Measurements from ENCODE around the gene KIF18B.

Gene KIF18B

DNA sequence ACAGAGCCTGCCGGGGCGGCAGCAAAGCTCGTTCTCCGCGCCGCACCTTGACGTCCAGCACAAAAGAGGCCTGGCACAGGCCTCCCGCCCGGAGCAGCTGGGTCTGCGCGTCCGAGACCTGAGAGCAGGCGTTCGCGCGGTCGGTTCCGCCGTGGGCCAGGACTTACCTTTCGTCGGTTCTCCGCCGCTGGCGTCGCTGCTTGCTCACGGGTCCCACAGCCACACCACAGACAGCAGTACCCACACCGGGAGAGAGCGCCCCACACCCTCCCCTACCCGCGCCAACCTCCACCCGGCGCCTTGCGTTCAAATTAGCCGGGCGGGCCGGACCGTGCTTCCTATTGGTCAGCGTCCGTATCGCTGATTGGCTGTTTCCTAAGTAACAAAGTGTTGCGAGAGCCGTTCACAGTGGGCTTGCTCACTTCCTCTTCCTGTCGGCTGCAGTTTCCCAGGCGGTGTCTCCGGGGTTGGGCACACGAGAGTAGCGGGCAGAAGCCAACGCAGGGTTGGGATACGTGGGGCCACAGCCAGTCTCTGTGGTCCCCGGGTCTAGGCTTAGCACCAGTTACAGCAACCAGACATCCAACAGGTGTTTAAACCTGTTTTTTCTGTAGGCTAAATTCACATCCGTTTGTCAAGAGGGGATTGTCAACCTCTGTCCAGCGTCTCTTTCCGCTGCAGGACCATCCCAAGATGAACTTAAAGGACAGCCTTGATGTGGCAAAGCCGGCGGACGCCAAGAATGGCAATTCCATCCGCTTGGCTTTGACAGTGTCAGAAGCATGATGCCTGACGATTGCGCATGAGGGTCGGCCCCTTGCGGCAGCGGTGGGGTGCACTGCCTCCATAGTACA lies at the start of gene KIF18B:
Gene KIF18B, minus strand, starts transcription at position 313 of the 854 bp plus-strand sequence. CDS start 11,429 bp downstream, outside the sequence.
- DNase-seq (ENCODE audit: insufficient read length, low spot score) (peak; percentile 94), FAIRE-seq (peak; percentile 92)

DNA sequence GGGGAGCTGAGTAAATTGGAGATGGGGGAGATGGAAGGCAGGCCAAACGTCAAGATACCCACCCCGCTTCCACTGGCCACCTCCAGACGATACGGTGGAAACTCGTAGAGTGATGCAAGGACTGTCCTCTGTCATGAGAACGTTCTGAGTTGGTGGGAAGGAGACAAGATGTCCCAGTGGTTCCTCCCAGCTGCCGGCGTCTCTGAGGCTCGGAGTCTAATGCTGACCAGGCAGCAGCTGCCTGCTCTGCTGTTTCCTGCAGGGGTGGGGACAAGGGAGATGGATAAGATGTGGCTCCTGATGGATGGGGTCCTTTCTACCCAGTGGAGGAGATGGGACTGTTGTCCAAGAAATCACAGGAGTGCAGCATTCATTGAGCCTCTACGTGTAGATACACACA lies 48.7 kb upstream of the KIF18B start:
- DNase-seq (ENCODE audit: insufficient read length, low spot score) = no peak
- FAIRE-seq = no peak

DNA sequence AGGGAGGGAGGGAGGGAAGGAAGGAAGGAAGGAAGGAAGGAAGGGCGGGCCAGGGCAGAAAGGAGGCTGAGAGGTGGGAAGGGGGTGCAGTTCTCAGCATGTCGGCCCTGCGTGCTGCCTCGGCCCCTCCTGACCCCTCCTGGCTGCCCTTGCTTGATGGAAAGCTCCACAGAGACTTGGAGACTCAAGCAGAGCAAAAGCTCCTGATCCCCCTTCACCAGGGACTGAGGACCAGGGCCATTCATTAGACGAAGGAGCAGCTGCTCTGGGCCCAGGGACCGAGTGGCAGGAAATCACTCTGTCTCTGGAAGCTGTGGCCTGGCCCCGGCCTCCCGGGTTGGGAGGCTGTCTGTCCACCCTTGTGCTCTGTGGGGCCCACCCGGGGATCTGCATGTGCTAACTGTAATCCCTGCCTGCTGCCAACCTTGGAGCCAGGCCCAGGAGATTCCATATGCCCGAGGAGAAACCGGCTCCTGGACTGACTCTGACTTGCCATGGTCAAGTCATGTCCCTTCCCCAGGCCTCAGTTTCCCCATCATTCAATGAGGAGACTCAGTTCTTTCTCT lies 47.9 kb upstream of the KIF18B start:
- DNase-seq (ENCODE audit: insufficient read length, low spot score) = no peak
- FAIRE-seq = no peak

DNA sequence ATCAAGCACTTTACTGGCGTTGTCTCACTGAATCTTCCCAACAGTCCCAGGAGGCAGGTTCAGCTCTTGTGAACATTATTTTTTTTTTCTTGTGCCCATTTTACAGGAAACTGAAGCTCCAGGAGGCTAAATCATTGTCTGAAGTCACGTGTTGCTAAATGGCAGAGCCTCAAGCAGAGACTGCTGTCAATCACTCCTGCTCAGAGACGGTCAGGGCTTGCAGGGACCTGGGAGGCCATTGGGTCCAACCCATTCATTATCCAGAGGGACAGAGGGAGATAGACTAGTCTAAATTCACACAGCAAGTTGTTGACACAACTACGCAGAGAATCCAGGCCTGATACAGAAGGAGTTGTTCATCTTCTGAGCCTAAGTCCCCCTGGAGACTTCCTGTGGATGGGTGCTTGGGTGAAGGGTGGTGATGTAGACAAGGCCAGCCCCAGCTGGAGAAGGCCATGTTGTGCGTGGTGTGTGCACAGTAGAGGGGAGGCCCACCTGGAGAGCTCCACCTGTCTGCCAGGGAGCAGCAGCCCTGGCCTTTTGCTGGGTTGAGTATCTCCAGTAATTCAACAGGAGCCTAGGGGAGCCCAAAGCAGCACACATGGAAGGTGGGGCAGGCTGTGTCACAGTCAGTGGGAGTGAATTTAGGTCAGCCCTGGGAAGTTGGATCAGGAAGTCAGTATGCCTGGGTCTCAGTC lies 44.8 kb upstream of the KIF18B start:
- FAIRE-seq = no peak
- no peak for DNase-seq (ENCODE audit: insufficient read length, low spot score)

DNA sequence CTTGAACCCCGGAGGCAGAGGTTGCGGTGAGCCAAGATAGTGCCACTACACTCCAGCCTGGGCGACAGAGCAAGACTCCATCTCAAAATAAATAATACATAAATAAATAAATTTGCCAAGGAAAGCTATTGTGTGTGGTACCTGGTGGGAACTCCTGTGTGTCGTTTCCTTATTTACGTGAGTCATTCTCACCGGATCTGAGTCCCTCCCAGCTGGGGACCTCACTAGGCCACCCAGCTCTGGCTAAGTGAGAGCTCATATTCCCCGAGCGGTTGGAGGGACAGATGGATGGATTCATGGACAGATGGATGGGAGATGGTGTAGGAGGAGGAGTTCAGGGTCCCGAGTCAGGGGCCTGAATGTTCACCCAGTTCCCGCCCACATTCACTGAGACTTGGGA lies 43.4 kb upstream of the KIF18B start:
- no peak for FAIRE-seq
- no peak for DNase-seq (ENCODE audit: insufficient read length, low spot score)

DNA sequence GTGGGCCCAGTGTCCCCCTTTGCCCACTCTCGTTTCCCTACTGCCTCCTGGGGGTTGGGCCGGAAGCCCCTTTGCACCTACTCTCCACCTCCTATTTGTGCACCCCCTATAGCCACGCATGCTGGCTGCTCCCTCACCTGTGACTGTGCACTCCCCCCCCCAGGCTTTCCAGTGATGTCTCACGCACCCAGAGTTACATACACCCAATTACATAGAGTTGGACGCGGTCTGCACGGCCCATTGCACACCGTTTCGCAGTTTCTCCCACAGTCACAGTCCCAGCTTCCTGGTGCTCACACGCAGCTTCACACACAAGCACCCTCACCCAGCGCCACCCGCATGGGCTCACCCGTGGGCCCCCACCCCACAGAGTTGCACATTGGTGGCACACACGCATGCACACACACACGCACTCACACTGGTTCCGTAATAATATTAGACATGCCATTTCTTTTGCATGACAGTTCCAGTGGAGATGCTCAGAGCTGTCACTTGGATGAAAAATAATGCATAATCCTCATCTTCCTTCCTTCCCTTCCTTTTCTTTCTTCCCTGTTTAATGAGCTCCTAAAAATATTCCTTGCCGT lies 42.1 kb upstream of the KIF18B start:
- FAIRE-seq = no peak

DNA sequence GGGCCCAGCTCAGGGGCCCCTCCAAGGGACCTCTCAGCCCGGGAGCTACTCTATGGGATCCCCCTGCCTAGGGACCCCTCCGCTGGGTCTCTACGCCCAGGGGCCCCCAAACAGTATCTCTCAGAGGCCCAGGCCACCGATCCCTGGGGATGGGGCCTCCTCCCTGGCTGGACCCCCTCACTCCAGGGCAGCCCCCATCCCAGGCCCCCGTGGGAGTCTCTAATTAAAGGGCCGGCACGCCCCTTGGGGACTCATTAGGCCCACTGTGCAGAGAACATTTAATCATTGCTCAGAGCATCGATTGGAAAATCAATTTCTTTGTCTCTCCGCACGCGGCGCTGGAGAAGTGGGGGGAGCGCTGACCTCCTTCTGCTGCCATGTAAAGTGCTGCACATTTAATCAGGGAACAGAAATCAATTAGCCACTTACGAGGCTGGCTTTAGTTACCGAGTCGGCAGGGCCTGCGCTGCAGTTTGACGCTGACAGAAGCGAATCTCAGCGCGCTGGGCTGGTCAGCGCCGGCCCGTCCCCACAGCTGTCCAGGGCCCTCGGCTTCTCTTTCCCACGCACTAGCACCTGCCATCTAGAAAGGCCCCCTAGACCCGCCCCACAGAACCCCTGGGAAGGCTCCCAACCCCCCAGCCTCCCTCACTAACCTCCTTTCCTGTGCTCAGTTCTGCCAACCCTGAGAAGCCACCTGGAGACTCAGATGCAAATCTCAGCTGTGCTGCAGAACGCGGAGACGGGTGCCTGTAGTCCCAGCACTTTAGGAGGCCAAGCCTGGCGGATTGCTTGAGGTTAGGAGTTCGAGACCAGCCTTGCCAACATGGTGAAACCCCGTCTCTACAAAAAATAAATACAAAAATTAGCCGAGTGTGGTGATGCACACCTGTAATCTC lies 40.7 kb upstream of the KIF18B start:
- FAIRE-seq = no peak

More for the DNA sequence above, 42.1 kb upstream of the KIF18B start:
- no peak for DNase-seq (ENCODE audit: insufficient read length, low spot score)

DNA sequence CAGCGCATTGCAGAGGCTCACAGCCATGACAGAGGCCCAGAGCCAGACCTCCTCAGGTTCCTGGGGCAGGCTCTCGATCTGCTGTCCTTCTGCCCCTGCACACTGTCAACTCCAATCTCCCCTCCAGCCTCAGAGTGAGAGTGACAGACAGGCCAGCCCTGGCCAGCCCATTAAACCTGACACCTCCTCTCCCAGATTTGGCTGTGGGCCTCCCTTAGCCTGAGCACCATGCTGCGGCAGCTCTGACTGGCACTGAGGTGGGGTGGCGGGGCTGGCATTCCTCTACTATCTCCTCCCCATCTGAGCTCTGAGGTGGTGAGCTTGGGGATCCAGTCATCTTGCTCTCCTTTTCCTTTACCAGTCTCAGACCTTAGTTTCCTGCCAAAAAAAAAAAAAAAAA lies 36.0 kb upstream of the KIF18B start:
- FAIRE-seq (no peak), DNase-seq (ENCODE audit: insufficient read length, low spot score) (no peak)

More for the DNA sequence above, 40.7 kb upstream of the KIF18B start:
- no peak for DNase-seq (ENCODE audit: insufficient read length, low spot score)

DNA sequence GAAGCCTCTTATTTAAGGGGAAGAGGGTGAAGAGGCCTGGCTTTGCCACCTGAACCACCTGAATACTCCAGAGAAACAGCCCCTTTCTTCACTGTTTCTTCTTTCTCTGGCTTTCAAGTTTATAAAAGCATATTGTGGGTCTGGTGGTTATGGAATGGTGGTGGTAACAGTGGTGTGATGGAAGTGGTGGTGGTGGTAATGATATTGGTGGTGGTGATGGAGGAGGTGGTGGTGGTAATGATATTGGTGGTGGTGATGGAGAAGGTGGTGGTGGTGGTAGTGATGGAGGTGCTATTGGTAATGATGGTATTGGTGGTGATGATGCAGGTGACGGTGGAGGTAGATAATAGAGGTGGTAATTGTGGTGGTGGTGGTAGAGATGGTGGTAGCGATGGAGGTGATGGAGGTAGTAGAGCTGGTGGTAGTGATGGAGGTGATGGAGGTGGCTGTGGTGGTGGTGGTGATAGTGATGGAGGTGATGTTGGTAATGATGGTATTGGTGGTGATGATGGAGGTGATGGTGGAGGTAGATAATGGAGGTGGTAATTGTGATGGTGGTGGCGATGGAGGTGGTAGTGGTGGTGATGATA lies 34.6 kb upstream of the KIF18B start:
- DNase-seq (ENCODE audit: insufficient read length, low spot score) (no peak), FAIRE-seq (no peak)

DNA sequence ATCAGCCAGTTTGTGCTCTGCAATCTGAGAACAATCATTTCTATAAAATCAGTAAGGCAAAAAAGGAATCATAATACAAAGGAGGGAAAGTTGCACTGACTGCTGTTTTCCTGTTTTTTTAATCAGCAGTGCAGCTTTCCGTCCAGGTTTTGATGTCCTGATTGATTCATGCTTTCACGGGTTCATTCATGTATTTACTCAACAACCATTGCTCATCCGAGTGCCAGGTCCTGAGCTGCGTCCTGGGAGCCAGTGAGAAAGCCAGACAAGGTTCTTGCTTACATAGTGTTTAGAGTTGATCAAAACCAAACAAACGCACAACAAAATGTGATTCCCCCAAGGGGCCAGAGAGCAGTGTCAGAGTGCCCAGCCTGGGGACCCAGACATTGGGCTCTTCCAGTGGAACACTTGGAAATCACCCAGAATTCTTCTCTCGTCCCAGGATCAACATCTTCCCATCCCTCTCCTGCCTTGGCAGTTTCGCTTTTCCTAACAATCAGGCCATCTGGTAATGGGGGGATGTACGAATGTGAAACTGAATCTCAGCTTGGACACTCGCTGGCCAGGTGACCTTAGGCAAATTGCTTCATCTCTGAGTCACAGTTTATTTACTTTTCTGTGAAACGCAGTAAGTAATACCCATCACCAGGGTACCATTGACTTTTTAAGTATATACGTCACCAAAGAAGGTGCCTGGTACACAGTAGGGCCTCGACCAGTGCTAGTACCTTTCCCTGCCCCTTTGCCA lies 33.8 kb upstream of the KIF18B start:
- DNase-seq (ENCODE audit: insufficient read length, low spot score) = no peak
- FAIRE-seq = no peak

DNA sequence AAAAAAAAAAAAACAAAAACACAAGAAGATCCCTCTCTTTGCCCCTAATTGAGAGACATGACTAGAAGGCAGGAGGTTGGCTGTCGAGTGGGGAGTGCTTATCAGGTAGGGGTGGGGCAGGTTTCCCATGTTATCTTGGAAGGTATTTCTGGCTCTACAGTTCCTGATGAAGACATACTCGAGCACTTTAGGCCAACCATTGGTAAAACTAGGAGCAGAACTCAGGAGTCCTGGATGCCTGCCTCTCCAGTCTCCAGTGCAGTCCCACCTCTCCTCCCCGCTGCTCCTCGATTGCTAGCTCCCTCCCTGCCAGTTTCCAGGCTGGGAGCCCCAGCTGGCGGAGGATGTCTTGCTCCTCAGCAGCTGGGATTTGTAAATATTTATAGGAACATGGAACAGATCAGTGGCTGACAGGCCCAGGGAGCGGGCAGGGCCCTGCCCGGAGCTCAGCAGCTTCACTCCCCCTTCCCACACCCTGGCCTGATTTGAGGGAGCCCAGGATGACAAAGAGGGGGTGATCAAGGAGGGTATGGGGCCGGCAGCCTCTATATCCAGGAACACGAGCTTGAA lies 31.9 kb upstream of the KIF18B start:
- FAIRE-seq (no peak), DNase-seq (ENCODE audit: insufficient read length, low spot score) (no peak)

DNA sequence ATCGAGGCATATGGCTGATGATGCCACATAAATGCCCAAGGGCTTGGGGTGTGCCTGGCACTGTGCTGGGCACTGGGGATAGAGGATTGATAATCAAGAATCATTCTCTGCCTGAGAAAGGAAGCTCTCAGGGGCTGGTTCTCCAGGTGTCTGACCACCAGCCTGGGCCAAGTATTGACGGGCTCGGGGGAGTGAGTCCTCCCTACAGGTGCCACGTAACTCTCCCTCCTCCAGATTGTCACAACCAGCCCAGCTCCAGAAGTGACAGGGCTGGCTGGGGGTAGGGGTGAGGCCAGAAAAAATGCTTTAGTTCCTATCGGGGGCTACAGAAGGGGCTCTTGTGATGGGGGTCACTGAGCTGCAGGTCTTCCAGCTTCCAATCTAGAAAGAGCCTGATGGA lies 31.2 kb upstream of the KIF18B start:
- FAIRE-seq = no peak
- DNase-seq (ENCODE audit: insufficient read length, low spot score) = no peak

DNA sequence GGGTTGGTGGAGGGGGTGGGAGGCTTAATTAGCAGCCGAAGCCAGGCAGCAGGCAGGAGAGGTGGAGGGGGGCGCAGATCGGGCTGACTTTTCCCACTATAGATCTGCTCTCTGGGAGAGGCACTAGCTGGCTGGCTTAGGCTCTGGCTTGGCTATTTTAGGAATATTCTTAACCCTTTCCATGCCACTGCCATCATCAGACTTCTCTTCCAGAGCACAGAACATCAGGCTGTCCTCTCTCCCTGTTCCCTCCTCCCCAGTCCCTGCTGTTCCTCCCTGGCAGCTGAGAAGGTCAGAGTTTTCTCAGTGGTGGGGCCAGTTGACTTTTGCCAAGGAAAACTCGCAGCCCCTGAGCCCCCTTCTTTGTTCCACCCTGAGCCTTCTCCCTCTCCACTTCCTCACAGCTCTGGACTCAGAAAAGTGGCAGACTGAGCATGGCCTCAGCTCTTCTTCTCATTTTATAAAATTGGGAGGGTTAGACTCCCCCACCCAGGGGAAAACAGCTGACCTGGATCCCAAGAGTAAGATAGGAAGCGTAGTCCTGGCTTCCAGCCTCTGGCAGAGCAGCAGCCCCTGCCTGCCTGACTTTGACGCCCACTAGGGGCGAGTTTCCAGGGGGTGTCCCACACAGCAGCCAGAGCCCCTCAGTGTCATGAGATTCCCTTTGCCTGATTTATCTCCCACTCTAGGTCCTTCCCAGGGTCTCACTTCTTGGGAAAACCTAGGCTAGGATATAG lies 30.4 kb upstream of the KIF18B start:
- FAIRE-seq (no peak), DNase-seq (ENCODE audit: insufficient read length, low spot score) (no peak)

DNA sequence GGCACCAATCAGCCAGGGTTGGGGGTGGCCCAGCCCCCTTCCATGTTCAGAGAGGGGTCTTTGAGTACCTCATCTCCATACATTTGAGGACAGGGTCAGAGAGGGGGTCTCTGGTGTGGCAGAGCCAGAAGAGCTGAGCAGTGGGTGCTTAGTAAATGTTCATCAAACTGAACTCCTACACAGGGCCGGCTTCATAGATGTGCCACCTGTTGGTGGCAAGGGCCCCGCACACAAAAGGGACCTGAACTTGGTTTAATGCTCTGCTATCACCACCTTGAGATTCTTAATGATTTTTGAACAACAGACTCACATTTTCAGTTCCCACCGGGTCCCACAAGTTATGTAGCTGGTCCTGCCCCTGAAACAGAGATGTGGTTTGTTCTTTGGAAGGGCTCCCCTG lies 29.5 kb upstream of the KIF18B start:
- no peak for DNase-seq (ENCODE audit: insufficient read length, low spot score)
- no peak for FAIRE-seq

DNA sequence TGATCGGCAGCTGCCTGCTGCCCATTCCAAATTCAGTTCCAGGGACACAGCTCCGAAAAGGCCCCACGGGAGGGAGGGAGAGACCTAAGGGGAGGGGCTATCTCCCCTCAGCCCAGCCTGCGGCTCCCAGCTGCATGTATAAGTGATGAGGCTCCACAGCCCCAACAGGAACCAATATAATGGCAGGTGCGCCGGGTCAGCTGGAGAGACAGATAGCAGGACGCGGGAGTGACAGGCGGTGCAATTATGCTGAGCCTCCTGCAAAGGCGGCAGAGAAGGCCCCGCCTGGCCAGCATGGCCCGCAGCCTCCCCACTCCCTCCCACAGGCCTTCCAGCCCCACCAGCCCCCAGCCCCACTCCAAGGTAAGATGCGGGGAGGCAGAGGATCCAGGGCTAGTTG lies 28.6 kb upstream of the KIF18B start:
- DNase-seq (ENCODE audit: insufficient read length, low spot score) (no peak), FAIRE-seq (no peak)

DNA sequence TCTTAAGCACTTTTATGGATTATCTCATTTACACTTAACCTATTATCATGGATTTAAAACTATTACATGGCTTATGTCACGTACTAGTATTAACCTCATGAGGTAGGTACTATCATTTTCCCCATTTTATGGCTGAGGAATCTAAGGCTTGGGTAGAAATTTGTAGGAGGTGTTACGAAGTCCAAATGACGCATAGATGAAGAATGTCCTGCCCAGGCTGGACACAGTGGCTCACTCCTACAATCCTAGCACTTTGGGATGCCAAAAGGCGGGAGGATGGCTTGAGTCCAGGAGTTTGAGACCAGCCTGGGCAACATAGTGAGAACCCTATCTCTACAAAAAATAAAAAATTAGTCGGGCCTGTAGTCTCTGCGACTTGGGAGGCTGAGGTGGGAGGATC lies 25.4 kb upstream of the KIF18B start:
- FAIRE-seq (no peak), DNase-seq (ENCODE audit: insufficient read length, low spot score) (no peak)

DNA sequence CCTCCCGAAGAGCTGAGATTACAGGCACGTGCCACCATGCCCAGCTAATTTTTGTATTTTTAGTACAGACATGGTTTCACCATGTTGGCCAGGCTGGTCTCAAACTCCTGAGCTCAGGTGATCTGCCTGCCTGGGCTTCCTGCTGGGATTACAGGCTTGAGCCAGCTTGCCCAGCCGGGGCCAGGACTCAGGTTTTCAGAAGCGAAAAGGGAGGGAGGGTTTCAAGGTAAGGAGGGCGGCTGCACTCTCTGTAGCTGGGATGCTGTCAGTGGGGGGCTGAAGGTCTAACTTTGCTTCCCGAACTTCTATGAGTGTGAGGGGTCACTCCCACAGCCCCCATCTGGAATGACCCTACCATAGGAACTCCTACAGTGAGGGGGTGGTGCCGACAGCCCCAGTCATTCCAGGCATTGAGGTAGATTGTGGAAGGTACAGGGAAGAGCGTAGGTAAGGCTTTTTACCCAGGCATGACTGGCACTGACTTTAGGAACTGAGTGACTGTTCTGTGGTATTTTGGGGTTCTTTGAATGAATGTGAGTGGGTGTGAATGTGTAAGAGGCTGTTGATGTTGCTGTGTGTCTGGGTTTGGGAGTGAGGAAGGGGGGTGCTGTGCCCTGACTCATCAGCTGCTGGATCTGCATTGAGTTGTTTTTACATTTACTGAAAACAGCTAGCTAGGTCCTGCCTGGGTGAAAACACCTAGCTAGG lies 24.4 kb upstream of the KIF18B start:
- FAIRE-seq = no peak

More for the DNA sequence above, 24.4 kb upstream of the KIF18B start:
- DNase-seq (ENCODE audit: insufficient read length, low spot score) = no peak
